ENCODE measurements around the gene TBC1D25. TPM values are rescaled to one million over a fixed set of nuclear protein-coding genes. Genes with fewer than 3 reads are reported as not detected.

The TBC1D25 gene
- total RNA-seq, 3 donors from 2014 or later: 11.3 to 13.0 (median 12.5) TPM

DNA sequence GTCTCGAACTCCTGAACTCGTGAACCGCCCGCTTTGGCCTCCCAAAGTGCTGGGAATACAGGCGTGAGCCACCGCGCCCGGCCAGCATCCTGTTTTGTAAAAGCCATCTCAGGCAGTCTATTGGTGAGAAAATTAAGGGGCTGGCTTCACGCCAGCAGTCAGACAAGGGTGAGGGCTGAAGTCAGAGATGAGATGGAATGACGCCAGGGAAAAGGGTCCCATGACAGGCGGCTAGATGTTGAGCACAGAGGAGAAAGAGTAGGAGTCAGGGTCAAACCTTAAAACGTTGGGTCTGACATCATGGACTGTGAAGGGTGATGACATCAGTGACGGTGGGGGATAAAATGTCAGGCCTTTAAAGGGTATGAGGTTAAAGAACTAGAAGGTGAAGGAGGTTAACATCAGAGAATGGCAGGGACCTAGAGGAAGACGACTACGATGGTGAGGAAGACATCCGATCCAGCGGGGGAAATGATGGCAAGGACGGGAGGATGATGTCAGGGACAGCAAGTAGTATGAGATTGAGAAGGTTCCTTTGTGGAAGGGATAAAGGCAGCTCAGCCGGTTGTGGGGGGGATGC is 34.3 kb downstream of the TBC1D25 start:
- peak in 1 of 2 donors; percentile 28 for DNase-seq (ENCODE audit: low spot score in 2 of 2)
- intact Hi-C loops (cut with DNase I; ENCODE audit: low total_unique reads): no loop called here
- Histone ChIP-seq H3K36me3 (no peaks in the 10 kb centered on the region), H3K27me3 (peaks cover 0 to 7% of the 10 kb centered on the region in 2 donors), H3K4me3 (peak overlapping the region; percentile 67 to 82 (median 68)), H3K4me1 (no peaks in the 10 kb centered on the region), H3K9me3 (no peaks in the 10 kb centered on the region), H3K27ac (peak overlapping the region; percentile 97 to 98)
- TF ChIP-seq, protein P1, sequence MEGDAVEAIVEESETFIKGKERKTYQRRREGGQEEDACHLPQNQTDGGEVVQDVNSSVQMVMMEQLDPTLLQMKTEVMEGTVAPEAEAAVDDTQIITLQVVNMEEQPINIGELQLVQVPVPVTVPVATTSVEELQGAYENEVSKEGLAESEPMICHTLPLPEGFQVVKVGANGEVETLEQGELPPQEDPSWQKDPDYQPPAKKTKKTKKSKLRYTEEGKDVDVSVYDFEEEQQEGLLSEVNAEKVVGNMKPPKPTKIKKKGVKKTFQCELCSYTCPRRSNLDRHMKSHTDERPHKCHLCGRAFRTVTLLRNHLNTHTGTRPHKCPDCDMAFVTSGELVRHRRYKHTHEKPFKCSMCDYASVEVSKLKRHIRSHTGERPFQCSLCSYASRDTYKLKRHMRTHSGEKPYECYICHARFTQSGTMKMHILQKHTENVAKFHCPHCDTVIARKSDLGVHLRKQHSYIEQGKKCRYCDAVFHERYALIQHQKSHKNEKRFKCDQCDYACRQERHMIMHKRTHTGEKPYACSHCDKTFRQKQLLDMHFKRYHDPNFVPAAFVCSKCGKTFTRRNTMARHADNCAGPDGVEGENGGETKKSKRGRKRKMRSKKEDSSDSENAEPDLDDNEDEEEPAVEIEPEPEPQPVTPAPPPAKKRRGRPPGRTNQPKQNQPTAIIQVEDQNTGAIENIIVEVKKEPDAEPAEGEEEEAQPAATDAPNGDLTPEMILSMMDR (IDR thresholded peaks at IDR 0.05): no peak
- no peak for TF ChIP-seq POLR2AphosphoS5 (IDR thresholded peaks at IDR 0.05)
- no peak for TF ChIP-seq POLR2A (IDR thresholded peaks at IDR 0.05)

DNA sequence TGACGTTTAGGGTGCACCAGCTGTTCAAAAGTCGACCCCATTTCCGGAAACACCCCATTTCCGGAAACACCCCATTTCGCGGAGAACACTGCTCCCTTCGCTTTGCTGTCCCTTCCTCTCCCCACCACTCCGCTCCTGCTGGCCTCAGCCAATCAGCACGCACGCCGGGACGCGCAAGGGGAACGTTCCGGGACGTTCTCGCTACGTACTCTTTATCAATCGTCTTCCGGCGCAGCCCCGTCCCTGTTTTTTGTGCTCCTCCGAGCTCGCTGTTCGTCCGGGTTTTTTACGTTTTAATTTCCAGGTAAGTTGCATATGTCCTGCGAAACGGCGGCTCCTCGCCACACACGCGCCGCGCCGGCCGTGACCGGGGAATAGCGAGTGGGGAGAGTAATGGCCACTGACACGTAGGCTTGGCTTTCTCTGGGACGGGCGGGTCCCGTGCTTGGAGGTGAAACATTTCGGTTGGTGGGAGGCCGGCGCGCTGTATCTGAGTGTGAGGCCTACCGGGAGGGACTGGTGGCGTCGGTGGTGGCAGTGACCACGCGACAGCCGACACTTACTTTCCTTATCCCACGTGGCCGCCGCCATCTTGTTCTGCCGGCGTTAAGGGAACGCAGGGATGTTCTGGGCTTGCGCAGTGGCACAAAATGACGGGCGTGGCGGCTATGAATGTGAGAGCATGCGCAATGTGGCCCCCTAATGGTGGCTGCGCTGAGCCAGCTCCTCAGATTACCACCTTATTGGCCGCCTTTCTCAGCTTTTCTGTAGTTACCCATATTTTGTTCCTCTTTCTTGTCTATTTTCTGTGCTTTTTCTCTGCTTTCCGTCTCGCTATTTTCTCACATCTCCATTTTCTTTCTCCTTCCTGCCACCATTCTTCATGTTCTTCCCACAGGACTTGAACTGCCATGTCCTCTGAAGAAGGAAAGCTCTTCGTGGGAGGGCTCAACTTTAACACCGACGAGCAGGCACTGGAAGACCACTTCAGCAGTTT is 35.1 kb downstream of the TBC1D25 start, which contains the start of gene RBM3:
Gene RBM3, plus strand, starts transcription at position 215 of the 997 bp plus-strand sequence. Its CDS starts 697 bp downstream, at position 912.
- no peaks in the 10 kb centered on the region for H3K36me3 ChIP-seq
- no peaks in the 10 kb centered on the region for H3K4me1 ChIP-seq
- no peaks in the 10 kb centered on the region for H3K9me3 ChIP-seq
- peak within 1 kb of the TSS; percentile 67 to 82 (median 68) for H3K4me3 ChIP-seq
- TF ChIP-seq, protein P1 (IDR thresholded peaks at IDR 0.05): peak in 2 of 3 donors; percentile 43 to 58
- TF ChIP-seq POLR2A (IDR thresholded peaks at IDR 0.05) (peak; percentile 80), POLR2AphosphoS5 (IDR thresholded peaks at IDR 0.05) (peak; percentile 93 to 96 (median 93))
- intact Hi-C loops (cut with DNase I; ENCODE audit: low total_unique reads): no loop called here
- peak within 1 kb of the TSS; percentile 97 to 98 for H3K27ac ChIP-seq
- DNase-seq (ENCODE audit: low spot score in 2 of 2): peak; percentile 92 to 93
- peaks cover 0 to 7% of the 10 kb centered on the region in 2 donors for H3K27me3 ChIP-seq

DNA sequence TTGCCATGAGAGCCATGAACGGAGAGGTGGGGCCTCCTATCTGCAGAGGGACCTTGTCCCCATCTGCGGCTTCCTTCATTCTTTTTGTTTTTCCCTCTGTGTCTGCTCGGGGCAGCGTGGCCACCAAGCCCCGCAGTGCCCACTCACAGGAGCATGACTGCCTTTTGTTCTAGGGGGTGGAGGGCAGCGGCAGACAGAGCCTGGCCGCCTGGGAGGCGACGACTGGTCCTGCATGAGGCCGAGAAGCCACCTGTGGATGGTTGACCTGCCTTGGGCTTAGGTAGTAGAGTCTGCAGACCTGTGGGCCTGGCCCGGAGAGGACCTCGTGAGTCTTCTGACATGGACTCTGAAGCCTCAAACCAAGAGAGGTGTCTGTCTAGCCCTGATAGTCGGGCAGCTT is 36.1 kb downstream of the TBC1D25 start:
- TF ChIP-seq POLR2A (IDR thresholded peaks at IDR 0.05) (no peak), POLR2AphosphoS5 (IDR thresholded peaks at IDR 0.05) (no peak)
- TF ChIP-seq, protein P1 (IDR thresholded peaks at IDR 0.05): no peak
- H3K4me1 ChIP-seq: no peaks in the 10 kb centered on the region
- peak overlapping the region; percentile 97 to 98 for H3K27ac ChIP-seq
- peak overlapping the region; percentile 67 to 82 (median 68) for H3K4me3 ChIP-seq
- H3K27me3 ChIP-seq: peaks cover 0 to 7% of the 10 kb centered on the region in 2 donors
- no peaks in the 10 kb centered on the region for H3K9me3 ChIP-seq
- DNase-seq (ENCODE audit: low spot score in 2 of 2): no peak
- intact Hi-C loops (cut with DNase I; ENCODE audit: low total_unique reads): no loop called here
- H3K36me3 ChIP-seq: no peaks in the 10 kb centered on the region

DNA sequence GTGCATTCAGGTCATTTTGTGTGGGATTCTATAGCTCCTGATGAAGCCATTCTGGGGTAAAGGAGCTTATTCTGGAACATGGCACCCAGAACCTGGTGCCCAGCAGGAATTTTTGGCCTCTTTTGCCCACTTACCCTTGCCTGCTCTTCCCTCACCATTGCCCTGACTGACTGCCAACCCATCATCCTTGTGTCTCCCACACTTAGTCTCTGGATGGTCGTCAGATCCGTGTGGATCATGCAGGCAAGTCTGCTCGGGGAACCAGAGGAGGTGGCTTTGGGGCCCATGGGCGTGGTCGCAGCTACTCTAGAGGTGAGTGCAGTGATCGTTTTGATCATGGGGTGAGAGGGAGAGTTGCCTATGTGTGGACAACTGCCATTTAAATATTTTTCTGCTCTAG is 36.6 kb downstream of the TBC1D25 start:
- H3K36me3 ChIP-seq: no peaks in the 10 kb centered on the region
- peaks cover 0 to 7% of the 10 kb centered on the region in 2 donors for H3K27me3 ChIP-seq
- intact Hi-C loops (cut with DNase I; ENCODE audit: low total_unique reads): no loop called here
- peak overlapping the region; percentile 67 to 82 (median 68) for H3K4me3 ChIP-seq
- H3K27ac ChIP-seq: peak overlapping the region; percentile 97 to 98
- no peak for DNase-seq (ENCODE audit: low spot score in 2 of 2)
- no peaks in the 10 kb centered on the region for H3K9me3 ChIP-seq
- H3K4me1 ChIP-seq: no peaks in the 10 kb centered on the region
- no peak for TF ChIP-seq POLR2AphosphoS5 (IDR thresholded peaks at IDR 0.05)
- TF ChIP-seq, protein P1 (IDR thresholded peaks at IDR 0.05): no peak
- no peak for TF ChIP-seq POLR2A (IDR thresholded peaks at IDR 0.05)

Measured in breast epithelium (tissue), 4 donors.